NCI-H510A (cell line): Measurements from ENCODE around the gene MXD3.
"Not testable (repeated sequence)": the region's sequence is repeated elsewhere in the genome, so short reads cannot be mapped to it uniquely, and the experiment has no call there.

Experiments used
- DNase-seq: peaks from one replicate; lab custom pipeline; 2025; lab: John Stamatoyannopoulos, UW

Gene MXD3

GRCh38 chr5:177311723-177312648 is at the start of gene MXD3:
TSS of gene MXD3 (minus strand) at chr5:177311898. CDS start at chr5:177311830, 68 bp downstream.
- peak; percentile 89 for DNase-seq

- DNase-seq = not testable (repeated sequence)
Observed at GRCh38 chr5:177360740-177361139, 49.0 kb upstream of the MXD3 start.

GRCh38 chr5:177359860-177360259 is 48.2 kb upstream of the MXD3 start:
- DNase-seq = no peak

GRCh38 chr5:177359451-177359851 is 47.8 kb upstream of the MXD3 start:
- DNase-seq = no peak

GRCh38 chr5:177358370-177358819 is 46.7 kb upstream of the MXD3 start:
- DNase-seq = no peak

- DNase-seq = peak; percentile 28
Observed at GRCh38 chr5:177357459-177358351, 46.0 kb upstream of the MXD3 start, which contains the start of gene RGS14. TSS of gene RGS14 (plus strand) at chr5:177357924. CDS start at chr5:177358025, 101 bp downstream.

- no peak for DNase-seq
Observed at GRCh38 chr5:177357146-177357458, 45.4 kb upstream of the MXD3 start.

GRCh38 chr5:177356746-177357145 is 45.0 kb upstream of the MXD3 start:
- DNase-seq = no peak

- no peak for DNase-seq
Observed at GRCh38 chr5:177355868-177356168, 44.1 kb upstream of the MXD3 start.

GRCh38 chr5:177355162-177355867 is 43.6 kb upstream of the MXD3 start:
- no peak for DNase-seq

- DNase-seq = no peak
Observed at GRCh38 chr5:177354711-177355110, 43.0 kb upstream of the MXD3 start.

GRCh38 chr5:177354256-177354655 is 42.6 kb upstream of the MXD3 start:
- no peak for DNase-seq

GRCh38 chr5:177353093-177353492 is 41.4 kb upstream of the MXD3 start:
- DNase-seq = no peak

- peak; percentile 92 for DNase-seq
Observed at GRCh38 chr5:177351392-177352329, 40.0 kb upstream of the MXD3 start, which contains the start of gene LMAN2. TSS of gene LMAN2 (minus strand) at chr5:177351668. CDS start at chr5:177351647, 21 bp downstream.

GRCh38 chr5:177350776-177351391 is 39.2 kb upstream of the MXD3 start:
- no peak for DNase-seq

GRCh38 chr5:177349762-177350161 is 38.1 kb upstream of the MXD3 start:
- DNase-seq = no peak

GRCh38 chr5:177349362-177349647 is 37.6 kb upstream of the MXD3 start:
- no peak for DNase-seq

- DNase-seq = no peak
Observed at GRCh38 chr5:177347699-177348098, 36.0 kb upstream of the MXD3 start.

GRCh38 chr5:177346820-177347219 is 35.1 kb upstream of the MXD3 start:
- DNase-seq = no peak

GRCh38 chr5:177344891-177345290 is 33.2 kb upstream of the MXD3 start:
- no peak for DNase-seq

GRCh38 chr5:177343777-177344176 is 32.1 kb upstream of the MXD3 start:
- no peak for DNase-seq
